Kidney epithelial cell (primary cell): Measurements from ENCODE around the gene BCAS4. TPM values are rescaled to one million over a fixed set of nuclear protein-coding genes. Genes with fewer than 3 reads are reported as not detected.

Source experiments
- DNase-seq: peaks from one replicate; pipeline ENCODE4 v3.0.0-alpha.2; 2010; ENCODE audit warnings: low read depth
- H3K27me3 ChIP-seq: 2 replicates; pipeline ENCODE4 v1.6.0; 2011; ENCODE audit warnings: low read length; ENCODE audit not compliant: control insufficient read depth, insufficient read depth
- H3K36me3 ChIP-seq: 2 replicates; pipeline ENCODE4 v1.5.1; 2011; ENCODE audit warnings: low read length; ENCODE audit not compliant: control insufficient read depth, insufficient read depth
- H3K4me3 ChIP-seq: 2 replicates; pipeline ENCODE4 v1.5.1; 2011; ENCODE audit warnings: low read depth, mild to moderate bottlenecking, control low read depth, low read length
- CTCF ChIP-seq: IDR thresholded peaks from 2 replicates; pipeline ENCODE4 v1.5.1; 2011; ENCODE audit warnings: mild to moderate bottlenecking, moderate library complexity, low read length, control low read depth, inconsistent platforms; ENCODE audit not compliant: insufficient read depth, poor library complexity, severe bottlenecking
- total RNA-seq: library from RNA; depleted of rRNA; stranded (reverse); fragments of >200 nt; gene quantifications from 2 replicates; pipeline ENCODE4 v1.2.3, GENCODE V29; 2015

Gene BCAS4
- total RNA-seq, result 24.7 and 28.0 TPM in 2 replicates

DNA sequence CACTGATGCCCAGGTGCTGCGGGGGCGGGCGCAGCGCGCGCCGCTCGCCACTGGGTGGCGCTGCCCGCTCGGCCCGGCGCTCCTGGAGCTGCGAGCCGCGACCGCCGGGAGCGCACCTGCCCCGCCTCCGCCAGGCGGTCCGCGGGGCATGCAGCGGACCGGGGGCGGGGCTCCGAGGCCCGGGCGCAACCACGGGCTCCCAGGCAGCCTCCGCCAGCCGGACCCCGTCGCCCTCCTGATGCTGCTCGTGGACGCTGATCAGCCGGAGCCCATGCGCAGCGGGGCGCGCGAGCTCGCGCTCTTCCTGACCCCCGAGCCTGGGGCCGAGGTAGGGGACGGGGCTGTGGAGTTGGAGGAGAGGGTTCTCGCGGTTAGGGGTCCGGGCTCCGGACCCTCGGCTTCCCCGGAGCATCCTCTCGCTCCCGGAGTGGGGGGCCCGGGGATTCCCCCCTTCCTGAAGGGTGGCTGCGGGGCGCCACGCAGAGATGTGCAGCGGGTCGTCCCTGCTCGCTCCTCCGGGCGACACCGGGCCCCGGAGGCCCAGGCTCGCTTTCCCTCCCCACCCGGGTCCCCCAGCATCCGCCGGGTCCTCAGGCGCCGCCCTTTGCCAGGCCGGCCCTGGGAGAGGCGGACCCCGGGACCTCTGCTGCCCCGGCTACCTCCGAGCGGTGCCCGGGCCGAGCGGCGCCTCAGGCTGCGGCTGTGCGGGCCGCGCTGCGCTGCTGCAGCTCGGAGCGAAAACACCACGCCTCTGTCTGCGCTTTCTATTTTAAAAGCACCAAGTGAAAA is at the start of gene BCAS4:
BCAS4 (plus strand) TSS at position 216 of the 789 bp plus-strand sequence; CDS start at position 239, 23 bp downstream.
- no peak for TF ChIP-seq CTCF
- peak; percentile 38 for DNase-seq
- H3K4me3 ChIP-seq, result peak within 1 kb of the TSS; percentile 93

GRCh38 chr20:50745634-50746137 is 49.2 kb upstream of the BCAS4 start:
- H3K4me3 ChIP-seq, result no peak overlapping the region
- TF ChIP-seq CTCF, result no peak
- no peaks in the 10 kb centered on the region for H3K27me3 ChIP-seq
- DNase-seq, result no peak
- H3K36me3 ChIP-seq, result peaks cover 2% of the 10 kb centered on the region

More for the DNA sequence above, at the start of gene BCAS4:
- Histone ChIP-seq H3K27me3 (no peaks in the 10 kb centered on the region), H3K36me3 (no peaks in the 10 kb centered on the region)

DNA sequence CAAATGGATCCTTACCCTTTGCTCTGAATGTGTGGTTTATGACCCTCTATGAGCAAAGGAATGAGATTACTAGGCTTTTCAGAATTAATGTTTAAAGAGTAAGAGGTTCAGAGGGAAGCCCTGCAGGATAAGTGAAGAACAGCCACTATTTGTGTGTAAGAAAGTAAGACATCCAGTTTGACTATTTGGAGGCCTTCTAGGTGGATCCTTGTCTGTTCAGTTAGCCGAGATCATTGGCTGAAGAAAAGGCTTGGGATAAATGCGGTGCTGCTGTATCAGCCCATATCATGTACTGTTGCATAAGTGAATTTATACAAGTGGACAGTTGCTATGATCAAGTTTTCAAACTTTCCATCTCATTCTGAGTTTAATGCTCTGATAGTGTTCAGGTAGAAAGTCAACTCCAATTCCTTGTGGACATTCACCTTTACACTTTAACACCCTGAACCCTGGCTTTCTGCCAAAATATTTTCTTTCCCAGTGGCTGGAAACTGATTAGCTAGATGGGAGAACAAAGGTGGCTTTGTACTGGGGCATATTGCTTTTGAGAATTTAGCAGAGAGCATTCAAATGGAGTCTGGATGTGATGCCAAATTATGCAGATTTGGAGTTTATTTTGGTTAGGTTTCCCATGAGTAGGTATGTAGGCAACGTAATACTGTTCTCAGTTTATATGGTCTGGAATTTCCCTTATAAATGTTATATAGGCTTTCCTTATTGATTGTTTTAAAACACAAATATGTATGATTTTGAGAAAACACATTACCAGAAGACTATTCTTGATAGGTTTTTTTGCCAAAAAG is 48.5 kb upstream of the BCAS4 start:
- DNase-seq, result no peak
- Histone ChIP-seq H3K27me3 (no peaks in the 10 kb centered on the region), H3K36me3 (peaks cover 2% of the 10 kb centered on the region), H3K4me3 (no peak overlapping the region)
- TF ChIP-seq CTCF, result no peak

- Histone ChIP-seq H3K27me3 (no peaks in the 10 kb centered on the region), H3K4me3 (no peak overlapping the region), H3K36me3 (peaks cover 2% of the 10 kb centered on the region)
- DNase-seq, result no peak
- no peak for TF ChIP-seq CTCF
Measured at GRCh38 chr20:50747275-50747674, 47.6 kb upstream of the BCAS4 start.

DNA sequence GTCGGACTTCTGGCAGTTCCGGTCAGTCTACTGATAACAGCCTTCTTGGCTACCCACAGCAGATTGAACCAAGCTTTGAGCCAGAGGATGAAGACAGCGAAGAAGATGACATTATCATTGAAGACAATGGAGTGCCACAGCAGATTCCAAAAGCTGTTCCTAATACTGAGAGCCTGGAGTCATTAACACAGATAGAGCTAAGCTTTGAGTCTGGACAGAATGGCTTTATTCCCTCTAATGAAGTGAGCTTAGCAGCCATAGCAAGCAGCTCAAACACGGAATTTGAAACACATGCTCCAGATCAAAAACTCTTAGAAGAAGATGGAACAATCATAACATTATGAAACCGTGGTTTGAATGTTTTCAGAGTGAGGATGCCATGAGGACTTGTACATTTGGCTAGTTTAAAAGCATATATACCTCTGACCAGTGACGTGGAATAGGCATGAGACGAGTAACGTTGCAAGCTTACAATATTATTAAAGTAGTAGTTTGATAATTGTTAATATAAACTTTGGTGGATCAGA is 44.7 kb upstream of the BCAS4 start:
- TF ChIP-seq CTCF, result no peak
- Histone ChIP-seq H3K36me3 (peaks cover 2% of the 10 kb centered on the region), H3K4me3 (no peak overlapping the region), H3K27me3 (no peaks in the 10 kb centered on the region)
- no peak for DNase-seq
